Body of pancreas (tissue), 4 donors: ENCODE data around the gene PLEKHG2. TPM values are rescaled to one million over a fixed set of nuclear protein-coding genes. Genes with fewer than 3 reads are reported as not detected.

Experiments
- ATAC-seq: fragments of 150-250 bp; one replicate; pipeline ENCODE4 v1.9.1; 2016
- DNase-seq, 4 donors: peaks; one replicate each; pipeline ENCODE4 v3.0.0-alpha.2; 2019
- H3K27ac ChIP-seq, 4 donors: fragments of 200-600 bp; sonication (generic); 1 replicate in 3 of 4; 2 replicates in 1 of 4; pipeline versions ENCODE4 v1.5.1 to v1.6.1; 2016 to 2019; ENCODE audit warnings: mild to moderate bottlenecking in 1 of 4, mixed read lengths in 1 of 4, moderate library complexity in 1 of 4
- H3K27me3 ChIP-seq, 2 donors: fragments of 200-600 bp; sonication (generic); one replicate each; pipeline ENCODE4 v1.6.0; 2016; ENCODE audit warnings: mild to moderate bottlenecking in 1 of 2
- H3K36me3 ChIP-seq, 2 donors: fragments of 200-600 bp; sonication (generic); replicated peaks in 1 of 2; 2 replicates each; pipeline ENCODE4 v1.5.1; 2016; ENCODE audit warnings: low read depth in 2 of 2; ENCODE audit not compliant: insufficient read depth in 1 of 2
- H3K4me1 ChIP-seq: fragments of 200-600 bp; sonication (generic); one replicate; pipeline ENCODE4 v1.6.0; 2016
- H3K4me3 ChIP-seq, 2 donors: fragments of 200-600 bp; sonication (generic); 1 replicate in 1 of 2; 2 replicates in 1 of 2; pipeline ENCODE4 v1.5.1; 2016 to 2019
- H3K9me3 ChIP-seq, 3 donors: fragments of 200-600 bp; sonication (generic); 1 replicate in 2 of 3; 2 replicates in 1 of 3; pipeline ENCODE4 v1.5.1; 2016
- CTCF ChIP-seq, 7 experiments: fragments of 450-650 bp in 4 of 7; fragments of 200-600 bp in 3 of 7; sonication (generic) in 3 of 7; IDR thresholded peaks; one replicate each; pipeline ENCODE4 v1.5.1; 2016 to 2019; ENCODE audit warnings: antibody characterized with exemption in 7 of 7
- POLR2A ChIP-seq, 3 donors: fragments of 450-650 bp; IDR thresholded peaks; one replicate each; pipeline ENCODE4 v1.6.1; 2016; ENCODE audit warnings: antibody characterized with exemption in 3 of 3, mild to moderate bottlenecking in 2 of 3
- WGBS, 2 donors: methylation state at CpG; one replicate each; pipeline ENCODE4 v1.1.5; 2017; 5-methylcytosine and 5-hydroxymethylcytosine counted together
- intact Hi-C: fragments of 100-400 bp; cut with DNase I; formaldehyde crosslinking; loops from one replicate; pipeline ENCODE4 v1.15.1; 2023
- total RNA-seq, 2 donors: library from RNA; depleted of rRNA; stranded (reverse); fragments of >200 nt; gene quantifications; one replicate each; pipeline ENCODE4 v1.1.0, GENCODE V29; 2016

The PLEKHG2 gene
- total RNA-seq, 2 donors from 2014 or later: 6.7 to 13.2 TPM

GRCh38 chr19:39427707-39428106, 15.2 kb downstream of the PLEKHG2 start:
- WGBS, 2 donors: 83 to 85% methylated on average over 7 to 11 of the region's 11 CpGs

GRCh38 chr19:39428283-39429112, 16.0 kb downstream of the PLEKHG2 start:
- no peak overlapping the region for H3K4me3 ChIP-seq
- WGBS, 2 donors: 30 to 32% methylated on average over 21 to 23 of the region's 23 CpGs

More at GRCh38 chr19:39427707-39428106, 15.2 kb downstream of the PLEKHG2 start:
- Histone ChIP-seq H3K27me3 (no peaks in the 10 kb centered on the region), H3K9me3 (no peaks in the 10 kb centered on the region), H3K4me3 (no peak overlapping the region), H3K4me1 (peaks cover 12% of the 10 kb centered on the region), H3K27ac (peak overlapping the region in 3 of 4 donors; percentile 51 to 75 (median 74)), H3K36me3 (no peaks in the 10 kb centered on the region)
- ATAC-seq (no peak), DNase-seq (no peak)
- no peak for TF ChIP-seq CTCF (IDR thresholded peaks at IDR 0.05)
- no peak for TF ChIP-seq POLR2A (IDR thresholded peaks at IDR 0.05)
- intact Hi-C loops: no loop called here

GRCh38 chr19:39430675-39431593, 18.5 kb downstream of the PLEKHG2 start:
- no peak for ATAC-seq
- 60 to 76% methylated on average over 25 of the region's 25 CpGs for WGBS, 2 donors
- H3K4me3 ChIP-seq: no peak overlapping the region
- peak overlapping the region in 3 of 4 donors; percentile 7 to 78 (median 34) for H3K27ac ChIP-seq
- H3K9me3 ChIP-seq: no peaks in the 10 kb centered on the region
- H3K27me3 ChIP-seq: no peaks in the 10 kb centered on the region
- peaks cover 31% of the 10 kb centered on the region for H3K4me1 ChIP-seq
- intact Hi-C loops: no loop called here
- peak in 1 of 4 donors; percentile 55 for DNase-seq
- TF ChIP-seq CTCF (IDR thresholded peaks at IDR 0.05): no peak
- TF ChIP-seq POLR2A (IDR thresholded peaks at IDR 0.05): peak in 1 of 3 donors; percentile 22
- peaks cover 0 to 13% of the 10 kb centered on the region in 2 donors for H3K36me3 ChIP-seq

More at GRCh38 chr19:39428283-39429112, 16.0 kb downstream of the PLEKHG2 start:
- no peak for TF ChIP-seq CTCF (IDR thresholded peaks at IDR 0.05)
- TF ChIP-seq POLR2A (IDR thresholded peaks at IDR 0.05): peak in 1 of 3 donors; percentile 16
- H3K27ac ChIP-seq: peak overlapping the region; percentile 1 to 75 (median 62)
- H3K9me3 ChIP-seq: no peaks in the 10 kb centered on the region
- H3K4me1 ChIP-seq: peaks cover 13% of the 10 kb centered on the region
- DNase-seq: peak; percentile 43 to 62 (median 54)
- intact Hi-C loops: no loop called here
- ATAC-seq: peak; percentile 75
- H3K27me3 ChIP-seq: no peaks in the 10 kb centered on the region
- peaks cover 0 to 6% of the 10 kb centered on the region in 2 donors for H3K36me3 ChIP-seq

- WGBS, 2 donors: 94 to 95% methylated on average over 8 of the region's 8 CpGs
- peaks cover 0 to 13% of the 10 kb centered on the region in 2 donors for H3K36me3 ChIP-seq
- intact Hi-C loops: no loop called here
- peaks cover 40% of the 10 kb centered on the region for H3K4me1 ChIP-seq
- H3K4me3 ChIP-seq: no peak overlapping the region
- no peaks in the 10 kb centered on the region for H3K27me3 ChIP-seq
- H3K27ac ChIP-seq: no peak overlapping the region
- no peak for DNase-seq
- ATAC-seq: no peak
- no peaks in the 10 kb centered on the region for H3K9me3 ChIP-seq
- TF ChIP-seq CTCF (IDR thresholded peaks at IDR 0.05) (no peak), POLR2A (IDR thresholded peaks at IDR 0.05) (no peak)
Measured at GRCh38 chr19:39432677-39433025, 20.2 kb downstream of the PLEKHG2 start.
